Small intestine (tissue), 7 donors: ENCODE results near the gene NEK6. TPM values are rescaled to one million over a fixed set of nuclear protein-coding genes. Genes with fewer than 3 reads are reported as not detected.
A peak's percentile ranks its signal among the peaks of the same experiment; 100 is the strongest.

Experiments used
- DNase-seq, 2 donors: peaks; one replicate each; pipeline versions ENCODE4 v3.0.0 to v3.0.0-alpha.2; 2013
- FAIRE-seq: peaks from 2 replicates; lab custom pipeline; 2012; peaks lifted over from hg19 to GRCh38; lab: Jason Lieb, UNC
- H3K27ac ChIP-seq, 3 donors: one replicate each; pipeline ENCODE4 v1.5.1; 2013; ENCODE audit warnings: low read length in 2 of 3, mild to moderate bottlenecking in 2 of 3, control low read depth in 1 of 3, inconsistent platforms in 1 of 3, low read depth in 1 of 3, moderate library complexity in 1 of 3
- H3K27me3 ChIP-seq, 3 donors: one replicate each; pipeline ENCODE4 v1.6.1; 2013; ENCODE audit warnings: low read length in 3 of 3, inconsistent platforms in 1 of 3; ENCODE audit not compliant: control insufficient read depth in 3 of 3, insufficient read depth in 3 of 3
- H3K36me3 ChIP-seq, 3 donors: one replicate each; pipeline ENCODE4 v1.6.1; 2013; ENCODE audit warnings: low read length in 3 of 3, inconsistent platforms in 1 of 3, low read depth in 1 of 3, mild to moderate bottlenecking in 1 of 3, moderate library complexity in 1 of 3; ENCODE audit not compliant: control insufficient read depth in 3 of 3, insufficient read depth in 2 of 3
- H3K4me1 ChIP-seq, 3 donors: one replicate each; pipeline ENCODE4 v1.6.1; 2013; ENCODE audit warnings: low read length in 2 of 3, inconsistent platforms in 1 of 3, low read depth in 1 of 3, mild to moderate bottlenecking in 1 of 3, moderate library complexity in 1 of 3; ENCODE audit not compliant: control insufficient read depth in 3 of 3, insufficient read depth in 2 of 3
- H3K4me3 ChIP-seq, 3 donors: one replicate each; pipeline ENCODE4 v1.5.1; 2013; ENCODE audit warnings: low read length in 3 of 3, control low read depth in 1 of 3, inconsistent platforms in 1 of 3, low read depth in 1 of 3, mild to moderate bottlenecking in 1 of 3, moderate library complexity in 1 of 3
- H3K9me3 ChIP-seq, 2 donors: one replicate each; pipeline ENCODE4 v1.6.1; 2013; ENCODE audit warnings: low read depth in 1 of 2, low read length in 1 of 2; ENCODE audit not compliant: control insufficient read depth in 2 of 2, insufficient read depth in 1 of 2
- WGBS, 3 donors: extraction: QIAGEN DNeasy Blood & Tissue Kit; methylation state at CpG; one replicate each; pipeline ENCODE4 v1.1.7; 2013; 5-methylcytosine and 5-hydroxymethylcytosine counted together
- polyA plus RNA-seq, 4 donors: library from polyadenylated mRNA; stranded (reverse) in 3 of 4; unstranded in 1 of 4; fragments of 200-250 nt in 3 of 4; fragments of 120-200 nt in 1 of 4; gene quantifications; one replicate each; pipeline versions ENCODE4 v1.2.1 to v1.2.3, GENCODE V29; 2013
- donor health status: healthy with polysubstance abuse.
- donor health status: control.
- donor health status: control.
- donor health status: Bipolar disorder and iron deficiency.
- donor health status: healthy.

Gene NEK6
- polyA plus RNA-seq, 4 donors, result 9.7 to 31.2 (median 23.6) TPM

DNA sequence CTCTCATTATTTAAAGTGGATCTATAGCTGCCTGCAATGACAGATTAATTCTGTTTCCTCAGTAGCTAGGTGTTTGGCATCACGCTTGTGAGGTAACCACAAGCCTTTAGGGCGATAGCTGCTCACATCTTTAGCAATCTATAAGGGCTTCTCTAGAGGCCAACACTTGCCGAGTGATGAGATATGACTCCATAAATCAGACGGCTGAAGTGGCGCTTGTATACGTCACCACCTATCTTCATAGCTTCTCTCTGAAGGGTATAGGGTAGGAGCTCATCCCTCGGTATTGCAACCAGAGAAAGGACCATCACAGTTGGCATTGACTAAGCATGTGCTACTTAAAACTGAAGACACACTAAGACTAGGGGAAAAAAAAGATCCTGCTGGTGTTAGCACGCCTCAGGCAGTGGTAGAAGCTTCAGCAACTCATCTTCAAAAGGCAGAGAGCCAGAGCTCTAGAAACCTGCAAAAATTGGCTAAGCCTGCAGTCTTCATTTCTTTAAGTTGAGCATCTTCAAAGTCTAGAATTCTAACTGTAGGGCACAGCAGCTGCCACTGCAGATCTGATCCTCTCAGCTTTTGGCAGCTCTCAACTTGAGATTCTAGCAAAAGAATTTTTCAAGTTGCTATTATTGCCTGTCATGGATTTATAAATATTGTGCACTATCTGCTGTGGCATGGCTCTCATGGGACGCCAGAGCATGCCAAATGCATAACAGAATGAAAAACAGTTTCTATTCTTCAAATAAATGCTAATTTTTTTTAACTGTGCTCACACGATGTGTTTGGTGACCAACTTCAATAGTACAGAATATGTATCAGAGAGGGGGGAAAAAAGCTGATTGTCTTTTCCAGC, 120.0 kb downstream of the NEK6 start:
- no peak for DNase-seq
- H3K27me3 ChIP-seq, result no peaks in the 10 kb centered on the region
- H3K4me3 ChIP-seq, result no peak overlapping the region
- peaks cover 0 to 25% (median 2%) of the 10 kb centered on the region in 3 donors for H3K36me3 ChIP-seq
- WGBS, 3 donors, result 83 to 88% (median 88%) methylated on average over 10 of the region's 10 CpGs
- no peaks in the 10 kb centered on the region for H3K9me3 ChIP-seq
- no peak for FAIRE-seq
- H3K4me1 ChIP-seq, result no peaks in the 10 kb centered on the region
- H3K27ac ChIP-seq, result no peak overlapping the region

DNA sequence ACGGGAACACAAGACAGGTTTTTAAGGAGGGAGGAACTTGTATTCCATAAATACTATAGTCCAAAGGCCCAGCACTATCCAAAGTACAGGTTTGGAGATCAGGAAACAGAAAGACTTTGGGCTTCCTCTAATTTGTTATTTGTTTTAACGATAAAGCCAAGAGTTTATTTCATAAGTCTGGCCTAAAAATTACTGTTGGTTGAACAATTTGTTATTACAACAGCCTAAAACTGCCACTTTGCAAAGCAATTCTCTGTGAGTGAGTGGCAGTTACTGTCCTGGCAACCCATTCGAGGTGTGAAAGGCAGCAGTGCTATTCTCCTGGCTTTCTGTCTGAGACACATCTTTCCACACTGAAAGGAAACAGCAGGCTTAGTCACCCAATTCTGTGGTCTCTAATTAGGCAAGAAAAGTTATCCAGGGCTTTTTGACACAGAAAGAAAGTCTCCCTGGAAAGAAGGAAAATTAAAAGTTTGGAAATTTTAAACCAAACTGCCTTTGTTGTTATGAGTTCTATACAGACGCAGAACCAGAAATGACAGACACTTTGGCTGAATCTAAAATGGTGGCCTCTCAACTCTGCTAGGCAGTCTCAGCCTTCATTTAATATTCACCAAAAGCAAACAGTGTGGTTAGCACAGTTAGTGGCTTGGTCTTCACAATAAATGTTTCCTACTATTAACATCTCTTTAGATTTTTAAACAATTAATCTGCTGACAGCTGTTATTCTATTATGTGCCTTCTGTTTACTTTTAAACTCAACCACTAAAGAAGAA, 123.6 kb downstream of the NEK6 start:
- peaks cover 0 to 18% (median 5%) of the 10 kb centered on the region in 3 donors for H3K36me3 ChIP-seq
- no peak overlapping the region for H3K4me3 ChIP-seq
- WGBS, 3 donors, result 58 to 66% (median 65%) methylated on average over 4 of the region's 4 CpGs
- DNase-seq (peak in 1 of 2 donors; percentile 14), FAIRE-seq (no peak)
- H3K4me1 ChIP-seq, result peaks cover 0 to under 1% (median under 1%) of the 10 kb centered on the region in 3 donors
- H3K27ac ChIP-seq, result no peak overlapping the region
- no peaks in the 10 kb centered on the region for H3K9me3 ChIP-seq
- H3K27me3 ChIP-seq, result no peaks in the 10 kb centered on the region

DNA sequence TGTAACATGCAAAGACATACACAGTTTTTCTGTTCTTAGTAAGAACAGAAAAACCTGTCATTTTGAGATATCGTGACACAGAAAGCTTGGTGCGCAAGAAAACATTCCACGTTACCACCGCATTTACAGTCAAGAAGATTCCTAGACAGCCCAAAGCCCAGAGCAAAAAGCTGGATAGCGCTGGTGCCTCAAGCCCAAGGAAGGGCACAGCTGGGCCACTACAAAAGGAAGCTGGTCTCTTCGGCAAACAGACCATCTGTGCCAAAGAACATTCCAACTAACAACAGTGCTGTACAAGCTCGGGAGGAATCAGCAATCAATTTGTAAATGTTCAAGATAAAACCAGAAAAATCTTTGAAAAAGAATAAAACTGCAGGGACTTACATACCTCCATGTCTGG, 126.5 kb downstream of the NEK6 start:
- H3K36me3 ChIP-seq, result peaks cover 0 to 20% (median 5%) of the 10 kb centered on the region in 3 donors
- DNase-seq (no peak), FAIRE-seq (no peak)
- 89 to 95% (median 92%) methylated on average over 7 of the region's 7 CpGs for WGBS, 3 donors
- no peak overlapping the region for H3K27ac ChIP-seq
- no peaks in the 10 kb centered on the region for H3K9me3 ChIP-seq
- H3K4me3 ChIP-seq, result no peak overlapping the region
- no peaks in the 10 kb centered on the region for H3K27me3 ChIP-seq
- peaks cover 2 to 8% (median 2%) of the 10 kb centered on the region in 3 donors for H3K4me1 ChIP-seq

GRCh38 chr9:124384846-124385245, 127.1 kb downstream of the NEK6 start:
- Histone ChIP-seq H3K36me3 (peaks cover 0 to 23% (median 5%) of the 10 kb centered on the region in 3 donors), H3K9me3 (no peaks in the 10 kb centered on the region), H3K4me1 (peaks cover 2 to 8% (median 2%) of the 10 kb centered on the region in 3 donors), H3K4me3 (no peak overlapping the region), H3K27ac (no peak overlapping the region), H3K27me3 (no peaks in the 10 kb centered on the region)
- no peak for DNase-seq
- no peak for FAIRE-seq
- 90 to 93% (median 93%) methylated on average over 5 of the region's 5 CpGs for WGBS, 3 donors

GRCh38 chr9:124385623-124386022, 127.9 kb downstream of the NEK6 start:
- H3K36me3 ChIP-seq, result peaks cover 0 to 18% (median 5%) of the 10 kb centered on the region in 3 donors
- H3K27ac ChIP-seq, result no peak overlapping the region
- WGBS, 3 donors, result 78 to 94% (median 87%) methylated on average over 7 of the region's 7 CpGs
- DNase-seq (no peak), FAIRE-seq (no peak)
- H3K4me3 ChIP-seq, result no peak overlapping the region
- peaks cover 2 to 8% (median 2%) of the 10 kb centered on the region in 3 donors for H3K4me1 ChIP-seq
- H3K9me3 ChIP-seq, result no peaks in the 10 kb centered on the region
- no peaks in the 10 kb centered on the region for H3K27me3 ChIP-seq

- Histone ChIP-seq H3K27ac (peak overlapping the region in 1 of 3 donors; percentile 10), H3K27me3 (no peaks in the 10 kb centered on the region), H3K36me3 (peaks cover 0 to 18% (median 5%) of the 10 kb centered on the region in 3 donors), H3K9me3 (no peaks in the 10 kb centered on the region), H3K4me3 (no peak overlapping the region), H3K4me1 (peaks cover 2 to 14% (median 6%) of the 10 kb centered on the region in 3 donors)
- 30 to 65% (median 46%) methylated on average over 3 of the region's 3 CpGs for WGBS, 3 donors
- FAIRE-seq (no peak), DNase-seq (peak; percentile 73 to 84)
These were observed 128.5 kb downstream of the NEK6 start for GRCh38 chr9:124386201-124386600.

GRCh38 chr9:124388275-124389048, 130.7 kb downstream of the NEK6 start:
- WGBS, 3 donors, result 90 to 92% (median 91%) methylated on average over 12 of the region's 12 CpGs
- H3K9me3 ChIP-seq, result no peaks in the 10 kb centered on the region
- H3K4me3 ChIP-seq, result no peak overlapping the region
- no peak for FAIRE-seq
- peaks cover 0 to 21% (median 5%) of the 10 kb centered on the region in 3 donors for H3K36me3 ChIP-seq
- H3K27ac ChIP-seq, result no peak overlapping the region
- DNase-seq, result no peak
- peaks cover 2 to 15% (median 6%) of the 10 kb centered on the region in 3 donors for H3K4me1 ChIP-seq
- no peaks in the 10 kb centered on the region for H3K27me3 ChIP-seq
